Fibroblast of skin of left quadriceps (primary cell): Measurements from ENCODE around the gene ZBBX.

ENCODE experiments used
- DNase-seq, 2 experiments: peaks; one replicate each; pipeline ENCODE4 v3.0.0-alpha.2; 2013; ENCODE audit warnings: low read depth in 2 of 2

Gene ZBBX

GRCh38 chr3:167318306-167318705 lies 61.8 kb downstream of the ZBBX start:
- no peak for DNase-seq

GRCh38 chr3:167306319-167306718 lies 73.8 kb downstream of the ZBBX start:
- DNase-seq = no peak

GRCh38 chr3:167305340-167305890 lies 74.7 kb downstream of the ZBBX start:
- DNase-seq = no peak

GRCh38 chr3:167304077-167304476 lies 76.0 kb downstream of the ZBBX start:
- no peak for DNase-seq

- no peak for DNase-seq
Observed at GRCh38 chr3:167302678-167303077, 77.4 kb downstream of the ZBBX start.

GRCh38 chr3:167300207-167300606 lies 79.9 kb downstream of the ZBBX start:
- DNase-seq = no peak

GRCh38 chr3:167289435-167289834 lies 90.7 kb downstream of the ZBBX start:
- no peak for DNase-seq

- no peak for DNase-seq
Observed at GRCh38 chr3:167288737-167289136, 91.4 kb downstream of the ZBBX start.

- no peak for DNase-seq
Observed at GRCh38 chr3:167287308-167287707, 92.8 kb downstream of the ZBBX start.

GRCh38 chr3:167274141-167274874 lies 105.8 kb downstream of the ZBBX start:
- DNase-seq = no peak

GRCh38 chr3:167253037-167253436 lies 127.1 kb downstream of the ZBBX start:
- no peak for DNase-seq

GRCh38 chr3:167251678-167252077 lies 128.4 kb downstream of the ZBBX start:
- DNase-seq = no peak

GRCh38 chr3:167246252-167246651 lies 133.8 kb downstream of the ZBBX start:
- no peak for DNase-seq

GRCh38 chr3:167241048-167241845 lies 138.8 kb downstream of the ZBBX start:
- DNase-seq = no peak

GRCh38 chr3:167228135-167228534 lies 152.0 kb downstream of the ZBBX start:
- peak; percentile 36 to 37 for DNase-seq

- DNase-seq = no peak
Observed at GRCh38 chr3:167225821-167226220, 154.3 kb downstream of the ZBBX start.

- DNase-seq = no peak
Observed at GRCh38 chr3:167209011-167209410, 171.1 kb downstream of the ZBBX start.

GRCh38 chr3:167203062-167203461 lies 177.0 kb downstream of the ZBBX start:
- no peak for DNase-seq

- DNase-seq = peak; percentile 38 to 42
Observed at GRCh38 chr3:167198949-167199600, 181.0 kb downstream of the ZBBX start.
